ENCODE results near the gene BACE2. TPM values are rescaled to one million over a fixed set of nuclear protein-coding genes. Genes with fewer than 3 reads are reported as not detected.
A peak's percentile ranks its signal among the peaks of the same experiment; 100 is the strongest.

Gene BACE2
- 1 to 10 TPM; 4.3 to 7.9 (median 5.4) TPM for total RNA-seq
- long read RNA-seq, result 0 reads

GRCh38 chr21:41167348-41168342, at the start of gene BACE2:
TSS of gene BACE2 (plus strand) at chr21:41168160. CDS start at chr21:41168264, 104 bp downstream.
- TF ChIP-seq POLR2A (IDR thresholded peaks at IDR 0.05) (peak; percentile 45), CTCF (IDR thresholded peaks at IDR 0.05) (peak; percentile 34 to 56 (median 49))
- Histone ChIP-seq H3K4me3 (peak within 1 kb of the TSS; percentile 42 to 56 (median 43)), H3K27me3 (no peaks in the 10 kb centered on the region), H3K4me1 (no peaks in the 10 kb centered on the region), H3K36me3 (no peaks in the 10 kb centered on the region), H3K9me3 (no peaks in the 10 kb centered on the region), H3K27ac (peak within 1 kb of the TSS; percentile 44 to 82 (median 67))
- ATAC-seq (peak; percentile 75 to 86 (median 82)), DNase-seq (peak; percentile 74 to 80 (median 78))
- 0% methylated on average over 5 of the region's 111 CpGs for WGBS (ENCODE audit: insufficient coverage, low coverage, low lambda C conversion rate, missing lambda C conversion rate)
- intact Hi-C loops (cut with DNase I), result no loop called here

GRCh38 chr21:41119901-41120300, 48.1 kb upstream of the BACE2 start:
- H3K27me3 ChIP-seq, result no peaks in the 10 kb centered on the region
- ATAC-seq (no peak), DNase-seq (no peak)
- no peaks in the 10 kb centered on the region for H3K4me1 ChIP-seq
- H3K9me3 ChIP-seq, result no peaks in the 10 kb centered on the region
- 56% methylated on average over 1 of the region's 1 CpG for WGBS (ENCODE audit: insufficient coverage, low coverage, low lambda C conversion rate, missing lambda C conversion rate)
- intact Hi-C loops (cut with DNase I), result no loop called here
- no peak for TF ChIP-seq CTCF (IDR thresholded peaks at IDR 0.05)
- TF ChIP-seq POLR2A (IDR thresholded peaks at IDR 0.05), result no peak
- no peak overlapping the region for H3K4me3 ChIP-seq
- H3K27ac ChIP-seq, result no peak overlapping the region
- no peaks in the 10 kb centered on the region for H3K36me3 ChIP-seq

DNA sequence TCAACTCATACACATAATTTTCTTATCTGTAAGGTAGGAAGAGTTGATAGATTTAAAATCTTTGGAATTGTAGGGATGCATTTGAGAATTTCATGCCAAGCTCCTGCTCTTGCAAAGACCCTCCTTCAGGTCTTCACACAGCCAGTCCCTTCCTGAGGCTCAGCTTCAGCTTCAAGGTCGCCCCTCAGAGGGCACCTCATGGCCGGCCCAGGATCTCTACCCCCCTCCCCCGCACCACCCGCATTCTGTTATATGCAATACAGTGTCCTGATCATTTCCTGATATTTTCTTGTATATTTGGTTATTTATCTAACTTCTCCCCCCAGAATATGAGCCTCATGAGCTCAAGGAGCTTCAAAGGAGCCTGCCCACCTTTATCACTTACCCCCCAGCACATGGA, 47.0 kb upstream of the BACE2 start:
- TF ChIP-seq POLR2A (IDR thresholded peaks at IDR 0.05), result no peak
- no peak for TF ChIP-seq CTCF (IDR thresholded peaks at IDR 0.05)
- Histone ChIP-seq H3K4me3 (no peak overlapping the region), H3K4me1 (no peaks in the 10 kb centered on the region), H3K27ac (no peak overlapping the region), H3K27me3 (no peaks in the 10 kb centered on the region), H3K9me3 (no peaks in the 10 kb centered on the region), H3K36me3 (no peaks in the 10 kb centered on the region)
- DNase-seq, result no peak
- intact Hi-C loops (cut with DNase I), result no loop called here
- WGBS (ENCODE audit: insufficient coverage, low coverage, low lambda C conversion rate, missing lambda C conversion rate), result 57% methylated on average over 4 of the region's 4 CpGs
- ATAC-seq, result no peak

GRCh38 chr21:41121785-41122415, 46.1 kb upstream of the BACE2 start:
- no peaks in the 10 kb centered on the region for H3K4me1 ChIP-seq
- H3K27me3 ChIP-seq, result no peaks in the 10 kb centered on the region
- no peaks in the 10 kb centered on the region for H3K36me3 ChIP-seq
- no peak for TF ChIP-seq POLR2A (IDR thresholded peaks at IDR 0.05)
- TF ChIP-seq CTCF (IDR thresholded peaks at IDR 0.05), result peak; percentile 45 to 73 (median 64)
- 47% methylated on average over 9 of the region's 19 CpGs for WGBS (ENCODE audit: insufficient coverage, low coverage, low lambda C conversion rate, missing lambda C conversion rate)
- no peak overlapping the region for H3K27ac ChIP-seq
- peak; percentile 62 to 67 (median 63) for DNase-seq
- H3K4me3 ChIP-seq, result no peak overlapping the region
- intact Hi-C loops (cut with DNase I), result no loop called here
- ATAC-seq, result peak; percentile 72 to 88 (median 80)
- H3K9me3 ChIP-seq, result no peaks in the 10 kb centered on the region

Measured in right lobe of liver (tissue), 6 donors.